IMR-90 (cell line): ENCODE results near the gene TIMM10. TPM values are rescaled to one million over a fixed set of nuclear protein-coding genes. Genes with fewer than 3 reads are reported as not detected.

Experiments used
- ATAC-seq: fragments of 200-7000 bp; cut with Tn5 transposase; 2 replicates; pipeline ENCODE4 v1.9.1; 2020; ENCODE audit warnings: low read depth, mild to moderate bottlenecking, moderate library complexity
- BruUV-seq: library from RNA; stranded (reverse); fragments of 400-500 nt; replicated peaks from 2 replicates; lab custom pipeline; 2021; lab: Mats Ljungman, UMichigan
- CTCF ChIA-PET: fragments of 300-600 bp; formaldehyde crosslinking; extraction: SDS; loops from one replicate; lab custom pipeline; 2021; ENCODE audit warnings: antibody characterized with exemption; lab: Yijun Ruan, JAX
- POLR2A ChIA-PET: fragments of 300-600 bp; sonication (Branson Sonifier 250); formaldehyde crosslinking; loops from one replicate; lab custom pipeline; 2022; ENCODE audit warnings: antibody characterized with exemption; ENCODE audit not compliant: unreplicated experiment; lab: Charles Lee
- DNase-seq: peaks from one replicate; pipeline ENCODE4 v3.0.0; 2013
- H2AFZ ChIP-seq: replicated peaks from 2 replicates; pipeline ENCODE3; 2013; ENCODE audit warnings: low read length, mild to moderate bottlenecking; ENCODE audit not compliant: poor library complexity
- H2AK5ac ChIP-seq: 2 replicates; pipeline ENCODE4 v1.6.1; 2013; ENCODE audit warnings: low read depth, low read length, inconsistent platforms
- H2AK9ac ChIP-seq: replicated peaks from 2 replicates; pipeline ENCODE3; 2013; ENCODE audit warnings: mild to moderate bottlenecking, low read depth, low read length, moderate library complexity; ENCODE audit not compliant: poor library complexity
- H2BK120ac ChIP-seq: 2 replicates; pipeline ENCODE4 v1.6.1; 2013; ENCODE audit warnings: low read depth, low read length, inconsistent platforms
- H2BK15ac ChIP-seq: 3 replicates; pipeline ENCODE4 v1.6.1; 2013; ENCODE audit warnings: low read depth, low read length, inconsistent platforms
- H2BK20ac ChIP-seq: 2 replicates; pipeline ENCODE4 v1.6.1; 2013; ENCODE audit warnings: low read depth, mild to moderate bottlenecking, inconsistent platforms, low read length, moderate library complexity
- H2BK5ac ChIP-seq: 2 replicates; pipeline ENCODE4 v1.6.1; 2013; ENCODE audit warnings: mild to moderate bottlenecking, low read depth, low read length, inconsistent platforms; ENCODE audit not compliant: poor library complexity, severe bottlenecking
- H3K14ac ChIP-seq: replicated peaks from 2 replicates; pipeline ENCODE4 v1.6.1; 2013; ENCODE audit warnings: low read depth, low read length, inconsistent platforms
- H3K18ac ChIP-seq: 2 replicates; pipeline ENCODE4 v1.6.1; 2013; ENCODE audit warnings: low read depth, low read length, control low read depth
- H3K23ac ChIP-seq: 2 replicates; pipeline ENCODE4 v1.6.1; 2013; ENCODE audit warnings: low read depth, low read length, inconsistent platforms
- H3K27ac ChIP-seq: 2 replicates; pipeline ENCODE4 v1.5.1; 2013; ENCODE audit warnings: mild to moderate bottlenecking, control low read depth, low read length; ENCODE audit not compliant: insufficient read depth
- H3K27me3 ChIP-seq: 2 replicates; pipeline ENCODE4 v1.6.1; 2013; ENCODE audit warnings: low read length; ENCODE audit not compliant: control insufficient read depth, insufficient read depth
- H3K36me3 ChIP-seq: 2 replicates; pipeline ENCODE4 v1.6.1; 2013; ENCODE audit warnings: low read length, mixed read lengths; ENCODE audit not compliant: control insufficient read depth, insufficient read depth
- H3K4ac ChIP-seq: 2 replicates; pipeline ENCODE4 v1.6.1; 2013; ENCODE audit warnings: low read depth, low read length, inconsistent platforms
- H3K4me1 ChIP-seq: 2 replicates; pipeline ENCODE4 v1.6.1; 2013; ENCODE audit warnings: low read length, mixed read lengths; ENCODE audit not compliant: control insufficient read depth, insufficient read depth
- H3K4me2 ChIP-seq: 2 replicates; pipeline ENCODE4 v1.6.1; 2013; ENCODE audit warnings: low read depth, mild to moderate bottlenecking, control low read depth, low read length, moderate library complexity
- H3K4me3 ChIP-seq: 2 replicates; pipeline ENCODE4 v1.5.1; 2013; ENCODE audit warnings: low read depth, mild to moderate bottlenecking, control low read depth, low read length, moderate library complexity; ENCODE audit not compliant: insufficient read depth
- H3K56ac ChIP-seq: 2 replicates; pipeline ENCODE4 v1.6.1; 2013; ENCODE audit warnings: low read length, inconsistent platforms; ENCODE audit not compliant: insufficient read depth; ENCODE audit errors: extremely low read depth
- H3K79me1 ChIP-seq, 2 experiments: 2 replicates each; pipeline ENCODE4 v1.6.1; 2013; ENCODE audit warnings: low read length in 2 of 2, inconsistent platforms in 1 of 2, low read depth in 1 of 2
- H3K9ac ChIP-seq: 2 replicates; pipeline ENCODE4 v1.6.1; 2013; ENCODE audit warnings: low read depth, low read length, control low read depth
- H3K9me1 ChIP-seq: 2 replicates; pipeline ENCODE4 v1.6.1; 2013; ENCODE audit warnings: low read length, inconsistent platforms; ENCODE audit not compliant: insufficient read depth
- H3K9me3 ChIP-seq: 2 replicates; pipeline ENCODE4 v1.6.1; 2013; ENCODE audit warnings: low read length; ENCODE audit not compliant: control insufficient read depth, insufficient read depth
- H4K20me1 ChIP-seq: 2 replicates; pipeline ENCODE4 v1.6.1; 2013; ENCODE audit warnings: low read length, inconsistent platforms; ENCODE audit not compliant: insufficient read depth
- H4K5ac ChIP-seq: 2 replicates; pipeline ENCODE4 v1.6.1; 2013; ENCODE audit warnings: mild to moderate bottlenecking, low read depth, low read length, control low read depth
- H4K8ac ChIP-seq, 2 experiments: 2 replicates each; pipeline ENCODE4 v1.6.1; 2013; ENCODE audit warnings: low read depth in 2 of 2, low read length in 2 of 2, control low read depth in 1 of 2, inconsistent platforms in 1 of 2
- H4K91ac ChIP-seq: 2 replicates; pipeline ENCODE4 v1.6.1; 2013; ENCODE audit warnings: low read depth, low read length, inconsistent platforms; ENCODE audit not compliant: insufficient read depth
- BHLHE40 ChIP-seq: fragments of 150-350 bp; IDR thresholded peaks from 2 replicates; pipeline ENCODE4 v1.6.1; 2016; ENCODE audit warnings: mild to moderate bottlenecking, low read depth, low read length
- CHD1 ChIP-seq: IDR thresholded peaks from 2 replicates; pipeline ENCODE4 v1.6.1; 2012; ENCODE audit warnings: low read depth, low read length, improper control_type of control experiment
- FOS ChIP-seq: fragments of 150-350 bp; IDR thresholded peaks from 2 replicates; pipeline ENCODE4 v1.6.1; 2016; ENCODE audit warnings: low read depth, low read length
- MAZ ChIP-seq: IDR thresholded peaks from 2 replicates; pipeline ENCODE4 v1.6.1; 2012; ENCODE audit warnings: low read depth, mild to moderate bottlenecking, low read length, improper control_type of control experiment, moderate library complexity, borderline replicate concordance
- SMC3 ChIP-seq: fragments of 150-350 bp; IDR thresholded peaks from 2 replicates; pipeline ENCODE4 v1.6.1; 2016; ENCODE audit warnings: low read depth, mild to moderate bottlenecking, antibody characterized with exemption, low read length, moderate library complexity
- USF2 ChIP-seq: fragments of 150-350 bp; IDR thresholded peaks from 2 replicates; pipeline ENCODE4 v1.6.1; 2017; ENCODE audit warnings: mild to moderate bottlenecking, antibody characterized with exemption, low read length, low read depth
- WGBS, 2 experiments: methylation state at CpG; one replicate each; pipeline versions ENCODE4 v1.1.5 to v1.1.7; 2013; ENCODE audit warnings: missing lambda C conversion rate in 2 of 2; ENCODE audit not compliant: insufficient read length in 1 of 2; ENCODE audit errors: extremely low coverage in 2 of 2; 5-methylcytosine and 5-hydroxymethylcytosine counted together
- dilution Hi-C: fragments of 300-500 bp; cut with HindIII; formaldehyde crosslinking; loops from one replicate; pipeline ENCODE4 v1.14.3; 2018; ENCODE audit warnings: low sequenced_read_pairs; ENCODE audit not compliant: unreplicated experiment
- in situ Hi-C: fragments of 300-500 bp; cut with MboI; formaldehyde crosslinking; loops from 3 replicates; pipeline ENCODE4 v1.14.3; 2019; ENCODE audit warnings: low sequenced_read_pairs, inconsistent platforms, mixed read lengths
- intact Hi-C: fragments of 100-400 bp; cut with micrococcal nuclease; formaldehyde crosslinking; loops from 2 replicates; pipeline ENCODE4 v1.10.0; 2022
- polyA plus RNA-seq, 3 experiments: library from polyadenylated mRNA; depleted of rRNA; stranded (reverse); fragments of >200 nt; gene quantifications; 2 replicates each; pipeline ENCODE4 v1.2.3, GENCODE V29; 2012; ENCODE audit warnings: low replicate concordance in 1 of 3
- total RNA-seq: library from RNA; depleted of rRNA; stranded (reverse); fragments of >200 nt; gene quantifications from 2 replicates; pipeline ENCODE4 v1.2.3, GENCODE V29; 2012
- TF ChIP-seq, protein P1 (sequence below): conservative IDR thresholded peaks from 2 replicates; pipeline ENCODE4 v1.5.1; 2012; ENCODE audit warnings: mild to moderate bottlenecking, low read depth, low read length, improper control_type of control experiment

TIMM10 gene
- total and polyA plus RNA-seq, 2 of the 4 experiments (the other 2 are of a cell fraction): 96.8 to 135 TPM

DNA sequence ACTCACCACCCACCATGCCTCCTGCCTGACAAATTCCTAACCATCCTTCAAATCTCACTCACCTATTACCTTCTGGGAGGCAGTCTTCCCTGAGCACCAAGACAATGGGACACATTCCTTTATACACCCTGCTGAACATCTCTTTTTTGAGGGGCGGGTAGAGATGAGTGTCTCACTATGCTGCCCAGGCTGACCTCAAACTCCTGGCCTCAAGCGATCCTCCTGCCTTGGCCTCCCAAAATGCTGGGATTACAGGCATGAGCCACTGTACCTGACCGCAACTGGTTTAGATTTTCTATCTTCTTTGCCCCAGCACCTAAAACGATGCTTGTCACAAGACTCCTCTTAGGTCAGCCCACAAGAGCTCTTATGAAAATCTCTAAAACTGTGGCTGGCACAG, 7.1 kb downstream of the TIMM10 start:
- Histone ChIP-seq H3K9me3 (no peaks in the 10 kb centered on the region), H4K20me1 (peaks cover 8% of the 10 kb centered on the region; the same call in 1 of the 2 replicates), H2BK15ac (no peak overlapping the region), H4K5ac (no peak overlapping the region), H2AK9ac (no peak overlapping the region), H3K18ac (no peak overlapping the region), H3K27me3 (no peaks in the 10 kb centered on the region), H3K23ac (no peak overlapping the region), H4K8ac (no peak overlapping the region), H3K79me1 (peaks cover 3 to 13% of the 10 kb centered on the region in 2 experiments; a peak in 2 of 4 replicates), H2BK5ac (no peak overlapping the region), H2AFZ (no peak overlapping the region), H3K9me1 (no peaks in the 10 kb centered on the region), H2AK5ac (no peak overlapping the region), H2BK120ac (no peak overlapping the region), H3K27ac (no peak overlapping the region), H2BK20ac (no peak overlapping the region), H3K56ac (no peak overlapping the region), H3K4ac (no peak overlapping the region), H3K36me3 (peaks cover under 1% of the 10 kb centered on the region; the same call in 1 of the 2 replicates), H3K9ac (no peak overlapping the region), H4K91ac (no peak overlapping the region), H3K4me2 (no peak overlapping the region), H3K4me1 (no peaks in the 10 kb centered on the region), H3K4me3 (no peak overlapping the region), H3K14ac (no peak overlapping the region)
- intact Hi-C loops (no loop called here), dilution Hi-C loops (no loop called here), in situ Hi-C loops (loop anchor here (25.0 kb wide), 1 partner anchor 686 kb away; no protein-coding TSS in a partner anchor)
- BruUV-seq: no TSS peak
- TF ChIP-seq USF2 (no peak), SMC3 (no peak), BHLHE40 (no peak), FOS (no peak), CHD1 (no peak), MAZ (no peak)
- TF ChIP-seq, protein P1, sequence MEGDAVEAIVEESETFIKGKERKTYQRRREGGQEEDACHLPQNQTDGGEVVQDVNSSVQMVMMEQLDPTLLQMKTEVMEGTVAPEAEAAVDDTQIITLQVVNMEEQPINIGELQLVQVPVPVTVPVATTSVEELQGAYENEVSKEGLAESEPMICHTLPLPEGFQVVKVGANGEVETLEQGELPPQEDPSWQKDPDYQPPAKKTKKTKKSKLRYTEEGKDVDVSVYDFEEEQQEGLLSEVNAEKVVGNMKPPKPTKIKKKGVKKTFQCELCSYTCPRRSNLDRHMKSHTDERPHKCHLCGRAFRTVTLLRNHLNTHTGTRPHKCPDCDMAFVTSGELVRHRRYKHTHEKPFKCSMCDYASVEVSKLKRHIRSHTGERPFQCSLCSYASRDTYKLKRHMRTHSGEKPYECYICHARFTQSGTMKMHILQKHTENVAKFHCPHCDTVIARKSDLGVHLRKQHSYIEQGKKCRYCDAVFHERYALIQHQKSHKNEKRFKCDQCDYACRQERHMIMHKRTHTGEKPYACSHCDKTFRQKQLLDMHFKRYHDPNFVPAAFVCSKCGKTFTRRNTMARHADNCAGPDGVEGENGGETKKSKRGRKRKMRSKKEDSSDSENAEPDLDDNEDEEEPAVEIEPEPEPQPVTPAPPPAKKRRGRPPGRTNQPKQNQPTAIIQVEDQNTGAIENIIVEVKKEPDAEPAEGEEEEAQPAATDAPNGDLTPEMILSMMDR: no peak
- WGBS, 2 experiments: 86% methylated on average over 3 of the region's 4 CpGs; no CpG with 5 or more reads in 1 of the 2 experiments
- ATAC-seq (no peak), DNase-seq (no peak)
- POLR2A ChIA-PET: no interaction called here
- CTCF ChIA-PET: interaction anchor here (2.3 kb wide), 1 partner anchor 31 kb away, joined by 9 read pairs; no protein-coding TSS in a partner anchor
